Astrocyte (in vitro differentiated cells and primary cell): ENCODE results near the gene SPRED1. TPM values are rescaled to one million over a fixed set of nuclear protein-coding genes. Genes with fewer than 3 reads are reported as not detected.

ENCODE experiments used
- DNase-seq: peaks from one replicate; pipeline ENCODE4 v3.0.0-alpha.2; 2010; ENCODE audit warnings: low read depth
- FAIRE-seq: peaks from 2 replicates; lab custom pipeline; 2011; peaks lifted over from hg19 to GRCh38; lab: Jason Lieb, UNC
- H2AFZ ChIP-seq: 2 replicates; pipeline ENCODE4 v1.6.0; 2012; ENCODE audit warnings: low read depth, low read length, inconsistent platforms
- H3K27ac ChIP-seq: 2 replicates; pipeline ENCODE4 v1.5.1; 2011; ENCODE audit warnings: low read depth, low read length, inconsistent platforms
- H3K27me3 ChIP-seq: 2 replicates; pipeline ENCODE4 v1.6.0; 2011; ENCODE audit warnings: low read length, inconsistent platforms; ENCODE audit not compliant: insufficient read depth
- H3K36me3 ChIP-seq: 2 replicates; pipeline ENCODE4 v1.5.1; 2011; ENCODE audit warnings: low read length, inconsistent platforms; ENCODE audit not compliant: insufficient read depth
- H3K4me1 ChIP-seq: 2 replicates; pipeline ENCODE4 v1.5.1; 2011; ENCODE audit warnings: low read length, inconsistent platforms; ENCODE audit not compliant: insufficient read depth
- H3K4me2 ChIP-seq: 2 replicates; pipeline ENCODE4 v1.6.0; 2012; ENCODE audit warnings: low read length, inconsistent platforms
- H3K4me3 ChIP-seq: 2 replicates; pipeline ENCODE4 v1.5.1; 2011; ENCODE audit warnings: low read depth, mild to moderate bottlenecking, low read length, inconsistent platforms; ENCODE audit not compliant: insufficient read depth
- H3K79me2 ChIP-seq: 2 replicates; pipeline ENCODE4 v1.6.0; 2012; ENCODE audit warnings: mild to moderate bottlenecking, low read length, inconsistent platforms; ENCODE audit not compliant: insufficient read depth
- H3K9ac ChIP-seq: 2 replicates; pipeline ENCODE4 v1.6.0; 2012; ENCODE audit warnings: mild to moderate bottlenecking, low read length, inconsistent platforms
- H3K9me3 ChIP-seq: 2 replicates; pipeline ENCODE4 v1.5.1; 2012; ENCODE audit warnings: low read depth, mild to moderate bottlenecking, low read length, inconsistent platforms; ENCODE audit not compliant: insufficient read depth
- H4K20me1 ChIP-seq: 2 replicates; pipeline ENCODE4 v1.6.0; 2012; ENCODE audit warnings: low read length, inconsistent platforms; ENCODE audit not compliant: insufficient read depth
- H3K27ac Mint-ChIP-seq: one replicate; pipeline ENCODE4 v1.8.0; 2021; ENCODE audit warnings: mild to moderate bottlenecking, mixed read lengths; ENCODE audit not compliant: unreplicated experiment
- H3K27me3 Mint-ChIP-seq: one replicate; pipeline ENCODE4 v1.8.0; 2021; ENCODE audit warnings: low read depth, mixed read lengths; ENCODE audit not compliant: unreplicated experiment
- H3K36me3 Mint-ChIP-seq: one replicate; pipeline ENCODE4 v1.8.0; 2021; ENCODE audit warnings: low read depth, mixed read lengths; ENCODE audit not compliant: unreplicated experiment
- H3K4me1 Mint-ChIP-seq: one replicate; pipeline ENCODE4 v1.8.0; 2021; ENCODE audit warnings: low read depth, mixed read lengths; ENCODE audit not compliant: unreplicated experiment
- H3K4me3 Mint-ChIP-seq: one replicate; pipeline ENCODE4 v1.8.0; 2021; ENCODE audit warnings: mild to moderate bottlenecking, moderate library complexity, mixed read lengths; ENCODE audit not compliant: unreplicated experiment
- H3K9me3 Mint-ChIP-seq: one replicate; pipeline ENCODE4 v1.8.0; 2021; ENCODE audit warnings: mild to moderate bottlenecking, mixed read lengths; ENCODE audit not compliant: unreplicated experiment
- EZH2 ChIP-seq: IDR thresholded peaks from 2 replicates; pipeline ENCODE4 v1.6.1; 2012; ENCODE audit warnings: mild to moderate bottlenecking, low read length, inconsistent platforms; ENCODE audit not compliant: insufficient read depth
- total RNA-seq: library from RNA; stranded (reverse); gene quantifications from 2 replicates; pipeline ENCODE4 v1.2.1, GENCODE V29; 2021
- TF ChIP-seq, protein P1 (sequence below): IDR thresholded peaks from 2 replicates; pipeline ENCODE4 v1.5.1; 2011; ENCODE audit warnings: low read depth, mild to moderate bottlenecking, inconsistent platforms, low read length, moderate library complexity; ENCODE audit not compliant: insufficient read depth

SPRED1 gene
- total RNA-seq, 1 donor from 2014 or later, result 31.7 TPM

DNA sequence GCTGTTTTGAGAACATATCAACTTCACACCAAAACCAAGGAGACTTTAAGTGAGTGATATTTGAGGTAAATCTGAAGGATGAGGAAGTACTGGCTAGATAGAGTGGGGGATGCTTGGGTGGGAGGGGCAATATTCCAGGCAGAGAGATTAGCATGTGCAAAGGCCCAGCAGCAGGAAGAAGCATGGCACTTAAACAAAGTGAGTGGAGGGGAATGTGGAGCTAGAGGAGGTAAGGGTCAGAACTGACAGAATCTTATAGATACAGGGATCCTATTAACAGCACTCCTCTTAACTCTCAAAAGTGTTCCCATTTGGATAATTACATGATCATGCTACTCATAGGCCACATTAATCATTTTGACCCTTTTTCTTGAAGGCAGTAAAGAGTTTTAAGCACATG is 41.4 kb upstream of the SPRED1 start:
- Histone ChIP-seq H3K4me2 (no peak overlapping the region), H3K9me3 (no peaks in the 10 kb centered on the region), H4K20me1 (no peaks in the 10 kb centered on the region), H3K4me1 (peaks cover 3% of the 10 kb centered on the region), H3K4me3 (no peak overlapping the region), H3K27ac (no peak overlapping the region), H3K79me2 (no peaks in the 10 kb centered on the region), H3K27me3 (no peaks in the 10 kb centered on the region), H3K36me3 (no peaks in the 10 kb centered on the region), H2AFZ (no peak overlapping the region), H3K9ac (no peak overlapping the region)
- Mint-ChIP-seq H3K4me3 (no peak overlapping the region), H3K27ac (no peak overlapping the region), H3K9me3 (no peaks in the 10 kb centered on the region), H3K27me3 (no peaks in the 10 kb centered on the region), H3K36me3 (no peaks in the 10 kb centered on the region), H3K4me1 (peaks cover 15% of the 10 kb centered on the region)
- no peak for TF ChIP-seq EZH2
- TF ChIP-seq, protein P1, sequence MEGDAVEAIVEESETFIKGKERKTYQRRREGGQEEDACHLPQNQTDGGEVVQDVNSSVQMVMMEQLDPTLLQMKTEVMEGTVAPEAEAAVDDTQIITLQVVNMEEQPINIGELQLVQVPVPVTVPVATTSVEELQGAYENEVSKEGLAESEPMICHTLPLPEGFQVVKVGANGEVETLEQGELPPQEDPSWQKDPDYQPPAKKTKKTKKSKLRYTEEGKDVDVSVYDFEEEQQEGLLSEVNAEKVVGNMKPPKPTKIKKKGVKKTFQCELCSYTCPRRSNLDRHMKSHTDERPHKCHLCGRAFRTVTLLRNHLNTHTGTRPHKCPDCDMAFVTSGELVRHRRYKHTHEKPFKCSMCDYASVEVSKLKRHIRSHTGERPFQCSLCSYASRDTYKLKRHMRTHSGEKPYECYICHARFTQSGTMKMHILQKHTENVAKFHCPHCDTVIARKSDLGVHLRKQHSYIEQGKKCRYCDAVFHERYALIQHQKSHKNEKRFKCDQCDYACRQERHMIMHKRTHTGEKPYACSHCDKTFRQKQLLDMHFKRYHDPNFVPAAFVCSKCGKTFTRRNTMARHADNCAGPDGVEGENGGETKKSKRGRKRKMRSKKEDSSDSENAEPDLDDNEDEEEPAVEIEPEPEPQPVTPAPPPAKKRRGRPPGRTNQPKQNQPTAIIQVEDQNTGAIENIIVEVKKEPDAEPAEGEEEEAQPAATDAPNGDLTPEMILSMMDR, result no peak
- DNase-seq (no peak), FAIRE-seq (no peak)

DNA sequence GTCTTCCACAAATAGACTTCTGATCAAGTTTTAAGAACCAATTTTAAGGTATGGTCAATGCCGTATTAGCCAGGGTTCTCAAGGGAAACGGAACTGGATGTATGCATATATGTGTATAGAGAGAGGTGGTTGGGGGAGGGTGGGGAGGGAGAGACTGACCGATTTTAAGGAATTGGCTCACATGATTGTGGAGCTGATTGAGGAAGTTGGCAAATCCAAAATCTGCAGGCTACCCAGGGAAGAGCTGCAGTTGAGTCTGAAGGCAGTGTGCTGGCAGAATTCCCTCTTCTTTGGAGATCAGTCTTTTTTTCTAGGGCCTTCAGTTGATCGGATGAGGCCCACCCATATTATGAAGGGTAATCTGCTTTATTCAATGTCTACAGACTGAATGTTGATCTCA is 40.8 kb upstream of the SPRED1 start:
- peaks cover 17% of the 10 kb centered on the region for H3K4me1 Mint-ChIP-seq
- DNase-seq, result no peak
- H3K4me3 Mint-ChIP-seq, result no peak overlapping the region
- TF ChIP-seq, protein P1, result no peak
- no peak for TF ChIP-seq EZH2
- H3K27me3 Mint-ChIP-seq, result no peaks in the 10 kb centered on the region
- no peaks in the 10 kb centered on the region for H3K9me3 Mint-ChIP-seq
- no peak overlapping the region for H3K9ac ChIP-seq
- H3K9me3 ChIP-seq, result no peaks in the 10 kb centered on the region
- H3K27me3 ChIP-seq, result no peaks in the 10 kb centered on the region
- H3K36me3 ChIP-seq, result no peaks in the 10 kb centered on the region
- H3K27ac Mint-ChIP-seq, result no peak overlapping the region
- no peak overlapping the region for H3K4me2 ChIP-seq
- H3K36me3 Mint-ChIP-seq, result no peaks in the 10 kb centered on the region
- no peaks in the 10 kb centered on the region for H3K79me2 ChIP-seq
- no peak overlapping the region for H3K27ac ChIP-seq
- H4K20me1 ChIP-seq, result no peaks in the 10 kb centered on the region
- FAIRE-seq, result no peak
- H2AFZ ChIP-seq, result no peak overlapping the region
- H3K4me1 ChIP-seq, result peaks cover 6% of the 10 kb centered on the region
- no peak overlapping the region for H3K4me3 ChIP-seq

DNA sequence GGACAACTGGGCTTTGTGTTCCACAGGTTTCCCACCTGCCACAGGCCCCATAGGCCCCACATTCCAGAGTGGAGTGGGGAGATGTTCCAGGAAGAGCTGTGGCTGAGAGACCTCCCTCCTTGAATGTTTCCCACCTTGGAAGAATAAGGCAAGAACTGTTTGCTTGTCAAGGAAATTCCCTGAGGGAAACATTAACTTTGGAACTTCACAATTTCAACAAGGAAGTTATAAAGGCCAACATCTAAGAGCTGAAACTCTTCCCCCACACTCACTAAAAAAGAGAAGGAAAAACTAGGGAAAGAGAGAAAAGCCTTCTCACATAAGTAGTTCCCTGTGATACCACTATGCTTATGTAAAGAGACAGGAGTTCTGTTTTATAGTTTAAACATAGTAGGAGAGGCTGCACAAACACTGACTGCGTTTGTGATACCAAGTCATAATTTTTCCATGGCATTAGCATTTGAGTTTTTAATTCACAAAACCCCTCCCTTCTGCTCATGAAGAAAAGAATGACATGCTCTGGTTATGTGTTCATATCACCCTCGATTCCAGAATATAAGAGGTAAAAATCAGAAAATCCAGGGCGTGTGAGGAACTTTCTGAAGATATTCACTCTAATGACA is 39.8 kb upstream of the SPRED1 start:
- no peak for FAIRE-seq
- H3K27ac Mint-ChIP-seq, result no peak overlapping the region
- no peaks in the 10 kb centered on the region for H3K36me3 Mint-ChIP-seq

More for the DNA sequence above, 39.8 kb upstream of the SPRED1 start:
- H3K4me2 ChIP-seq, result no peak overlapping the region
- H2AFZ ChIP-seq, result no peak overlapping the region
- H4K20me1 ChIP-seq, result no peaks in the 10 kb centered on the region
- no peaks in the 10 kb centered on the region for H3K9me3 ChIP-seq
- H3K9ac ChIP-seq, result no peak overlapping the region
- TF ChIP-seq EZH2, result no peak
- TF ChIP-seq, protein P1, result no peak
- H3K79me2 ChIP-seq, result no peaks in the 10 kb centered on the region
- DNase-seq, result no peak
- no peak overlapping the region for H3K27ac ChIP-seq
- H3K4me3 Mint-ChIP-seq, result no peak overlapping the region
- peaks cover 19% of the 10 kb centered on the region for H3K4me1 Mint-ChIP-seq
- H3K4me3 ChIP-seq, result no peak overlapping the region
- H3K27me3 Mint-ChIP-seq, result no peaks in the 10 kb centered on the region
- no peaks in the 10 kb centered on the region for H3K36me3 ChIP-seq
- no peaks in the 10 kb centered on the region for H3K27me3 ChIP-seq
- peaks cover 16% of the 10 kb centered on the region for H3K4me1 ChIP-seq
- no peaks in the 10 kb centered on the region for H3K9me3 Mint-ChIP-seq
